Activated naive CD4-positive, alpha-beta T cell treated with anti-CD3 and anti-CD28 coated beads, Interleukin-2, amount 10 ng/mL, durations not matched to agents 7 days and 5 days (primary cell): Measurements from ENCODE around the gene ACAP2.

ENCODE experiments used
- CTCF ChIA-PET: fragments of 350-600 bp; sonication (Branson Sonifier 250); formaldehyde crosslinking; loops from one replicate; lab custom pipeline; 2021; ENCODE audit warnings: antibody characterized with exemption; lab: Charles Lee
- DNase-seq: peaks from one replicate; pipeline ENCODE4 v3.0.0-alpha.2; 2020
- H3K27ac Mint-ChIP-seq: one replicate; pipeline ENCODE4 v1.8.0; 2021; ENCODE audit warnings: mild to moderate bottlenecking, moderate library complexity, mixed read lengths
- H3K27me3 Mint-ChIP-seq: one replicate; pipeline ENCODE4 v1.8.0; 2021; ENCODE audit warnings: mild to moderate bottlenecking, mixed read lengths
- H3K36me3 Mint-ChIP-seq: one replicate; pipeline ENCODE4 v1.8.0; 2021; ENCODE audit warnings: mixed read lengths
- H3K4me1 Mint-ChIP-seq: one replicate; pipeline ENCODE4 v1.8.0; 2021; ENCODE audit warnings: mixed read lengths
- H3K4me3 Mint-ChIP-seq: one replicate; pipeline ENCODE4 v1.8.0; 2021; ENCODE audit warnings: mild to moderate bottlenecking, moderate library complexity, mixed read lengths
- H3K9me3 Mint-ChIP-seq: one replicate; pipeline ENCODE4 v1.8.0; 2021; ENCODE audit warnings: mixed read lengths

Gene ACAP2

DNA sequence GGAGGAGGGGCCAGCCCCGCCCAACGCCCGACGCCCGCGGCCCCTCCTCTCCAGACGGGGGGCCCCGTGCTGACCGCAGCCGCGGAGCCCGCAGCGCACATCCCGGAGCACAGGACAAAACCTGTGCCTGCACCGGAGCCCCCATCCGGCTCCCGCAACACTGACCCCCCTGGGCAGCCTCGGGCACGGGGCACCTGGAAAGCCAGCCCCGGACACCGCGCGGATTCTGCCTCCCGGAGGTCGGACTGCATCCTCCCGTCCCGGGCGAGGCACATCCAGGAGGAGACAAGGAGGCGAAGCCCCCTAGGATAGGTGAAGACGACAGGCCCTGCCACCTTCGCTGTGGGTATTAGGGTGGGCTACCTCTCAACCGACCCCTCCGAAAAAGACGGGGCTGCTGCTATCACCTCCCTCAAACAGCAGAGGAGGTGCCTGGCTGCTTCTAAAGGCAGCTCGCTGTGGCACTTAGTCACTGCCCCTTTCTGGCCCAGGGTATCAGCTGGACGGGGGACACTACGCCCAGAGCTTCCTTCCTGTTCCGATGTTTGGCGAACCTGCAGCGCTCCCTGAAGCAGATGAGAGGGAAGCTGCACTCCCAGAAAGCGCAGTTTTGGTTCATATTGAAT is 182.4 kb downstream of the ACAP2 start:
- peaks cover 1% of the 10 kb centered on the region for H3K36me3 Mint-ChIP-seq
- DNase-seq, result peak; percentile 47
- peak overlapping the region; percentile 77 for H3K4me3 Mint-ChIP-seq
- peaks cover 37% of the 10 kb centered on the region for H3K4me1 Mint-ChIP-seq
- H3K27me3 Mint-ChIP-seq, result no peaks in the 10 kb centered on the region
- H3K9me3 Mint-ChIP-seq, result no peaks in the 10 kb centered on the region
- peak overlapping the region; percentile 45 for H3K27ac Mint-ChIP-seq
- CTCF ChIA-PET, result interaction anchor here (0.8 to 3.1 kb wide), 8 partner anchors 10 to 809 kb away, joined by 3 to 26 read pairs (median 6); partner anchors contain the start of genes FAM43A and XXYLT1

DNA sequence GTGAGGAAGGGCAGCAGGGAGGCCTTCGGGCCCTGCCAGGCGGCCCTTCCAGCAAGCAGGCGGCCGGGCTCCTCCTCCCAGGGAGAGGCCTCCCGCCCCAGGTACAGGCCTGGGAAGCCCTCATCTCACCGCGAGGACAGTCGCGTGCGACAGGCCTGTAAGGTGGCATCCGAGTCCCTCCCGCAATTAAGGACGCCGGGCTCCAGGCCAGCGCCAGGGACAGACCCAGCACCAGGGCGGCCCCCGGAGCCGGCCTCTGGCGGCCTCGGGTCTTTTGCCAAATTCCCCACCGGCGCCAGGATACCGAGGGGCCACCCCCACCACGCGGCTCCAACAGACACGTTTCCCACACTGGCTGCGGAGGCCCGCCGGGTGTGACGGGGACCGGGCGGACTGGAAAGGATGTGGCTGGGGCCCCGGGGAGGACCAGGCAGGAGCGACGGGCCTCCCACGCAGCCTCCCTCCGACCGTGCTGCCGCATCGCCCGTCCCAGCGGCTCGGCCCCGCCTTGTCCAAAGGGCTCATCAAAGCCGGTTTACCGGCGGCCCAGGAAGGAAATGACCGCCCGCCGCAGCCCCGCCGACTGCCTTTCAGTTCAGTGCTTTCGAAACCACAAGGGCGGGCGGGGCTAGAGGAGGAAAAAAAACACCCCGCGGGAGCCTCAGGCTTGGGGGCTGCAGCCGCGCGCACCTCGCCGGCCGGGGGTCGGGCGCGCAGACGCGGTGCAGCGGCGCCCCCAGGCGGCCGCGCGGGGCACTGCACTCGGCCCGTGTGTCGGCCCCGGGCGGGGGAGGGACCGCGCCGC is 183.1 kb downstream of the ACAP2 start:
- H3K27ac Mint-ChIP-seq, result peak overlapping the region; percentile 45
- peaks cover 4% of the 10 kb centered on the region for H3K27me3 Mint-ChIP-seq
- peaks cover 35% of the 10 kb centered on the region for H3K4me1 Mint-ChIP-seq
- CTCF ChIA-PET, result interaction anchor here (1.2 to 4.1 kb wide), 2 partner anchors 9 to 576 kb away, joined by 3 to 32 read pairs; no protein-coding TSS in a partner anchor
- H3K9me3 Mint-ChIP-seq, result no peaks in the 10 kb centered on the region
- no peak overlapping the region for H3K4me3 Mint-ChIP-seq
- H3K36me3 Mint-ChIP-seq, result peaks cover 1% of the 10 kb centered on the region
- peak; percentile 90 for DNase-seq

DNA sequence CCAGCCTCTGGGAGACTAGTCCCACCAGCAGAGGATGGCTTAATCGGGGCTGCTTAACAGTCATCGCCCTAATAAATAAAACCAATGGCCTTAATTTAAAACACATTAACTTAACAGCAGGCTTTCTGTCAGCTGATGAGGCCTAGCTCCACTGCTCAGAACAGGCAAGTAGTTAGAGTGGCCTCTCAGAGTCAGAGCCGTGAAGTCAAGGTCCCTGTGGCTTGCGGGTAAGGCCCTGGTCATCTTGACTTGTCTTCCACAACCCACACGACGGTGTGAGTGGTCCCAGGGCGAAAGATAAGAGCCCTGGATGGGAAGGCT is 183.7 kb downstream of the ACAP2 start:
- Mint-ChIP-seq H3K9me3 (no peaks in the 10 kb centered on the region), H3K4me3 (peak overlapping the region; percentile 18), H3K27me3 (peaks cover 4% of the 10 kb centered on the region), H3K36me3 (peaks cover 1% of the 10 kb centered on the region), H3K4me1 (peaks cover 32% of the 10 kb centered on the region), H3K27ac (peak overlapping the region; percentile 42)
- no peak for DNase-seq
- CTCF ChIA-PET, result interaction anchor here (0.6 to 4.1 kb wide), 3 partner anchors 11 to 586 kb away, joined by 3 to 32 read pairs (median 4); no protein-coding TSS in a partner anchor

DNA sequence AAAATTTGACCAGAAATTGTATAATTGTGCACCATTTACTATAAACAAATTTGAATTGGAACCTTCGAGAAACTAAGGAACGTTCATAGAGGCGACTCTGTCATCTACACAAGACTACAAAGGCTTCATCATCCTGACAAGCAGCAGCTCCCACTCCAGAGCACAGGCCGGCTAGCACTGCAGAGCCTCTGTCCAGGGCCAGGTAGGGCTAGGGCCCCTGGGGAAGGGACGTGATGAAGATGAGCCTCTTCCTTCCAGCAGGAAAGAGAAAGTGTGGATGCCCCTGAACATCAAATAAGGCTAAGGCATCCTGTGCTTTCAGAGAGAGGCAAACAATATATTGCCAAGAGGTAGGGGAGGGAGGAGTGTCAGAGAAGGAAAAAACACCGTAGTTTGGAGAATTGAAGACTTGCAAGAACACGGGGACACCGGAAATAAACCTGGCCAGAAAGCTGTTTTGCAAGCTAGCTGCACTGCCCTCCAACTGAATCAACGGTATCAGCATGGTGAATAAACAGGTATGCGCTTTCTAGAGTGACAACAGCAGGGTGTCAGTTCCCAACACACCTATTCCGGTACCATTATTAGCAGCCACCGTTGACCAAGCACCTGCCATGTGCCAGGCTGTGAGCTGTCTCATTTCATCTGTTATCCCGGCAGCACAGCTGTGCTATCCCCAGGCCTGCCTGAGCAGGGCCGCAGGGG is 184.2 kb downstream of the ACAP2 start:
- Mint-ChIP-seq H3K27me3 (peaks cover 4% of the 10 kb centered on the region), H3K27ac (peak overlapping the region; percentile 42), H3K4me1 (peaks cover 29% of the 10 kb centered on the region), H3K4me3 (peak overlapping the region; percentile 18), H3K36me3 (peaks cover 1% of the 10 kb centered on the region), H3K9me3 (no peaks in the 10 kb centered on the region)
- CTCF ChIA-PET, result interaction anchor here (0.6 to 4.1 kb wide), 4 partner anchors 11 to 586 kb away, joined by 3 to 32 read pairs (median 4); no protein-coding TSS in a partner anchor
- no peak for DNase-seq

DNA sequence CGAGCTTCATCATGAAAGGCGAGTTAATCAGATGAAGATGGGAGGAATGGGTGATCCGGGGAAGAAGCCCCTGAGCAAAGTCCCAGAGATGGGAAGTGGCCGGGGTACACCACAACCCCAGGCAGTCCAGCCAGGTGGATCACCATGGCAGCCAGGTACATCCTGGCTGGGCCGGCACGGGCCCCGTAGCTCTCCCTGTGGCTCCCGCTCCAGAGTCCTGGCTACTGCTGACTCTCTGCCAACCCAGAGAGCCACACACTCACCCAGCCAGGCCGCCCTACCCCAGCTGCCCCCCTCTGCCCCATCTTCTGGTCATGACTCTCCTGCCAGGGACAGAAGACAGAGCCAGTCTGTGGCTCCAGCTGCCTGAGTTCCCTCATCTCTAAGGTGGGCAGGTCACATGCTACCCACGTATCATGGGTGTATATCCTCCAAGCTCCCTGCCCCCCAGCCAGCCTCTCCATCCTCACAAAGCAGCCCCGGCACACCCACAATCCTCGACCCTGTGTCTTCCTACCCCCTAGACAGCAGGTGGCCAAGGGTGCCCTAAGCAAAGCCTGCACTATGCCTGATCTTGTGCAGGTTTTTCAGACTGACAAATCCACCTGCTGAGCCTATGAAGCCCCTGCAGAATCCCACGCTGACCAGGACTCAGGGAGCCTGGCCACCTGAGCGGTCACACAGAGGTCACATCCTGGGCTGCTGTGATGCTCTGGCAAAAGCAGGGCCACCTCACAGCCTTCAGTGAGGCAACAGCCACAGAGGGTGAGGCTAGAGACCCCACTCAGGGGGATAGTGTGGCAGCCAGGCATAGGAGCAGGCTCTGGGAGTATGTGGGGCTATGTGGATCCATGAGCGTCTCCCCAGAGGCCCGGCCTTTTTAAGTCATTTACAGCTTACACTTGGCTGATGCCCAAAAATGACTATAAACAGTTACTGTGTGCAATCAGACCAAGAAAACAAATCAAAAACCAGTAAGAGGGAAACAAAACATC is 185.1 kb downstream of the ACAP2 start:
- no peak overlapping the region for H3K4me3 Mint-ChIP-seq
- CTCF ChIA-PET, result interaction anchor here (1.0 to 4.1 kb wide), 3 partner anchors 570 to 575 kb away, joined by 3 to 32 read pairs (median 8); no protein-coding TSS in a partner anchor
- H3K9me3 Mint-ChIP-seq, result no peaks in the 10 kb centered on the region
- H3K27me3 Mint-ChIP-seq, result peaks cover 6% of the 10 kb centered on the region
- peaks cover 29% of the 10 kb centered on the region for H3K4me1 Mint-ChIP-seq
- H3K36me3 Mint-ChIP-seq, result peaks cover 1% of the 10 kb centered on the region
- DNase-seq, result no peak
- H3K27ac Mint-ChIP-seq, result no peak overlapping the region

DNA sequence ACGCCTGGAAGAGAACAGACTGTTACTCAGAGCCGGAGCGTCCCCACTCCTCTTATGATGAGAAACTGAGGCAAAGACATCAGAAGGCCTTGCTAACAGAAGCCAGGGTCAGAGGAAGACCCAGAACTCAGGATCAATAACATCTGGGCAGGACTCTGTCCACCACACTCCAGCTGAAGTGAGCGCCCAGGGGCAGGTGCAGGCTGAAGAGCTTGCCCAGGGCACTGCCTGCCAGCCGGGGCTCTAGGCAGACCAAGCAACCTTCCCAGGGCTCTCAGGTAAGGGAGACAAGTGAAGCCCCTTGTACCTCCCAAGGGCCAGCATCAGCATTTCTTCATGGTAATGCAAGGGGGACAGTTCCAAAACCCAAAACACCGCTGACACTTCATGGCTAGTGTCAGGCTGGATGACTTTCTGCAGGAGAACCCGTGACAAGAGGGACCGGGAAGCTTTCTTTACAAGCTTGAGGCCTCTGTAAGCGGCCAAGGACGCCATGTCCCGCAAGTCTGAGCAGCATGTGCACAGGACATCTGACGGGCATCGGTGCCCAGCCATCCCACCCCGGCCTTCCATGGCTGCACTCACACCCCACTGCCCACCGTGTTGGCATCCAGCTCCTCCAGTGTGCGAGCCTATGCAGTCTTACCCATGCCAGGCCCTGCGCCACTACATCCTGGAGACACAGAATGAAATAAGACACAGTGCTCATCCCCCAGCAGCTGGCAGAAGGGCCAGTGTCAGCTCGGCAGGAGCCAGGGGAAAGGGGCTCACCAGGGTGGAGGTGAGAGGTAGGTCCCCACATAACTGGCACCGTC is 186.0 kb downstream of the ACAP2 start:
- Mint-ChIP-seq H3K27me3 (peaks cover 6% of the 10 kb centered on the region), H3K4me1 (peaks cover 21% of the 10 kb centered on the region), H3K27ac (no peak overlapping the region), H3K4me3 (no peak overlapping the region), H3K9me3 (no peaks in the 10 kb centered on the region), H3K36me3 (no peaks in the 10 kb centered on the region)
- no peak for DNase-seq
- CTCF ChIA-PET, result interaction anchor here (0.6 to 4.1 kb wide), 4 partner anchors 565 to 574 kb away, joined by 3 to 32 read pairs (median 6); no protein-coding TSS in a partner anchor

DNA sequence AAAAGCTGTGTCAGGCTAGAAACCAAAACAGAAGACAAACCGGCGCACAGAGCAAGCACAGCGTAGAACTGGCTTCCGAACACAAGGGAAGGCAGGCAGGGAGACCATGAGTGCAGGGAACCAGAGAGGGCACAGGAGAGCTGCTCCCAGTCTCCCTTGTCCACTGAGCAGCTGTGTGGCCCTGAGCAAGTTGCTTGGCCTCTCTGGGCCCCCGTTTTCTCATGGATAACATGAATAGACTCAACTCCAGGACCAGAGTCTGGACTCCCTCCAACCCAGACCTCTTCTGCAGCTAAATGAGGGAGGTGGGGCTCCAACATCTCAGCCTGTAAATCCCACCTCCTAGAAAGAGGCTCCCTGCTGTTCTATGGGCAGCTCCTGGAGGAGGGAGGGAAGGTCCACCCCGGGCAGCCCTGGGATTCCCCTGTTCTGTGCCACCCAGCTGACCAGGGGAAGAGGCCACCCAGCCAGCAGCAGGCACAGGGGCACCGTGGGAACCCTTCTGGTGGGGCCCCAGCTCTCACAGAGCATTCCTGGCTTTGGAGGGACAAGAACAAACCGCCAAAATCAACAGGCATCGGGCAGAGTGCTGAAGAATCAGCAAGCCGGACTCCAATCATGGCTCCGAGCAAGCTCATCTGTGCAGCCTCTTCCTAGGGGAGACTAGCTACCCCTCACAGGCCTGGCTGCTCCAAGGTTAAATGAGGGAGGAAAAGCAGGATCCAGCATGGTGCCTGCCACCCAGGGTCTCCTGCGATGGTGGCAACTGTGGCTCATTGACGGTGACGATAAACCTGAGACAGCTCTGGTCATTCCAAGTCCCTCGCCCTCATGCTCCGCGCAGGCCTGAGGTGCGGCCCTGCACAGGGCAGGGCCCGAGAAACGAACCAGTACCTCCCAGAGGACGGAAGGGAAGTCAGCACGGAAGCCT is 187.0 kb downstream of the ACAP2 start:
- H3K4me3 Mint-ChIP-seq, result no peak overlapping the region
- no peak overlapping the region for H3K27ac Mint-ChIP-seq
- no peaks in the 10 kb centered on the region for H3K9me3 Mint-ChIP-seq
- CTCF ChIA-PET, result interaction anchor here (1.2 to 4.1 kb wide), 3 partner anchors 149 to 573 kb away, joined by 3 to 32 read pairs (median 8); no protein-coding TSS in a partner anchor
- H3K36me3 Mint-ChIP-seq, result no peaks in the 10 kb centered on the region
- DNase-seq, result no peak
- peaks cover 12% of the 10 kb centered on the region for H3K4me1 Mint-ChIP-seq
- H3K27me3 Mint-ChIP-seq, result peaks cover 6% of the 10 kb centered on the region

DNA sequence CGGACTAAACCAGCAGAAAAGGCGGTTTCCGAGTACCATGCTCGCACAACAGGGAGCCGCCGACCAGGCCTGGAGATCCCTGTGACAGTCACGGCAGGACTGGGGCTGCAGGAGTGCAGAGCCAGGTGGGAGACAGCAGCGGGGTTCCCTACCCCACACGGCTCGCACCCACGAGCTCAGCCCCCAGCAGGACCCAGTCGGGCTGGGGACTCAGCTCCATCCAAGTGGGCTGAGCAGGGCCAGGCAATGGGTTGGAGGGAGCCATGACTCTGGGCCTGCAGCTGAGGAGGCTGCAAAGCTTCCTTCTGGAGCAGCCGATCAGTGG is 187.7 kb downstream of the ACAP2 start:
- H3K4me3 Mint-ChIP-seq, result no peak overlapping the region
- H3K4me1 Mint-ChIP-seq, result peaks cover 10% of the 10 kb centered on the region
- no peaks in the 10 kb centered on the region for H3K9me3 Mint-ChIP-seq
- no peak for DNase-seq
- no peak overlapping the region for H3K27ac Mint-ChIP-seq
- peaks cover 6% of the 10 kb centered on the region for H3K27me3 Mint-ChIP-seq
- CTCF ChIA-PET, result interaction anchor here (0.8 to 4.1 kb wide), 3 partner anchors 16 to 572 kb away, joined by 3 to 32 read pairs (median 3); partner anchors contain the start of gene XXYLT1
- H3K36me3 Mint-ChIP-seq, result no peaks in the 10 kb centered on the region

DNA sequence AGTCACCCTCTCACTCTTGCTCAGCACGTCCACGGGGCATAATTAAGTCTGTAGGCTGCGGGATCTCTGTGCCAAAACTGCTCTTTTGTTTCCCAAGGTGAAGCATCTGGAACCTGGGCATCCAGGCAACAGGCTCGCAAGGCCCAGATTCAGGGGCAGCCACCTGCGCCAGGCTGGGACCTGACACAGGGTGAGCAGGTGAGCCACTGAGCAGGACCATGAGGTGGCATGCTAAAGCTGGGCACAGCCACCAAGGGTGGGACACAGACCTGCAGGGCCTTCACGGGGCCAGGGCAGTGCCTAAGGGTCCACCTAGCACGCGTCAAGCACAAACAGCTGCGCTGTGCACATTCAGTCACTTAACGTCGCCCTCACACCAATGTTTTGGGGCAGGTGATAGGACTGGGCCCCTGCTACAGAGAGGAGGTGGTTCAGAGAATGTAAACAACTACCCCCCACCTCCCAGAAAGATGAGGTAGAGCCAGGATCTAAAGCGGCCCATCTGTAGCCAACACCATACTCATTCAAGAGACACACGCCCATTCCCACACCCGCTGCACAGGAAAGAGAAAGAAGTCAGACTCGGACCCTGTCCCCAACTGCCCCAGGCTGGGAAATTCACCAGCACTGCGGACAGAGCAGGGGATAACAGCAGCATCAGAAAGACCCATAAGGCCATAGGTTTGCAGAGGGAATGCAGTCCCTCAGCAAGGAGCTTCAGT is 188.2 kb downstream of the ACAP2 start:
- H3K9me3 Mint-ChIP-seq, result no peaks in the 10 kb centered on the region
- H3K4me3 Mint-ChIP-seq, result no peak overlapping the region
- no peak overlapping the region for H3K27ac Mint-ChIP-seq
- H3K4me1 Mint-ChIP-seq, result peaks cover 10% of the 10 kb centered on the region
- DNase-seq, result no peak
- H3K27me3 Mint-ChIP-seq, result peaks cover 9% of the 10 kb centered on the region
- CTCF ChIA-PET, result interaction anchor here (0.8 kb wide), 1 partner anchor 17 kb away, joined by 3 read pairs; the partner anchor contains the start of gene XXYLT1
- no peaks in the 10 kb centered on the region for H3K36me3 Mint-ChIP-seq

DNA sequence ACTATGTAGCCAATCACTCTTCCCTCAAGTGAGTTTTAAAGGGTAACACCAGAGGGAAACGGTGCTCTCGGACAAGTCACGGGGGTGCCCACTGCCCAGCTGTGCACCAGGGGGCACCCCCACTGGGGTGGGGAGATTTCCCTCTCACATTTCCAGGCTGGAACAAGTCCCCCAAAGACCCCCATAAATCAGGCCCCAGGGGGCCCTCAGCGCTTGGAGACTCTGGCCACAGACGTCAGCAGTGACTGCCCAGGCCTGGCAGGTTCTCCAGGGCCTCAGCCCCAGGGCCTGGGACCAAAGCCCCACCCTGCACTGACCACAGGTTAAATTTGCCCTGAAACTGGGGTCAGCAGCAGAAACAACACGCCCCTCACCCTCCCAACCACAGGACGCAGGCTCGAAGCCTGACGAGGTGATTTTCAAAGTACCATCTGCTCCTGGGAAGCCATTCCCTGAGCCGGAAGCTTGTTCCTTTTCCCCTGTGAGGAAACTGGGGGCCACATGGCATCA is 188.8 kb downstream of the ACAP2 start:
- CTCF ChIA-PET, result no interaction called here
- DNase-seq, result no peak
- Mint-ChIP-seq H3K27ac (no peak overlapping the region), H3K4me3 (no peak overlapping the region), H3K36me3 (no peaks in the 10 kb centered on the region), H3K27me3 (peaks cover 9% of the 10 kb centered on the region), H3K9me3 (no peaks in the 10 kb centered on the region), H3K4me1 (peaks cover 10% of the 10 kb centered on the region)
